ENCODE measurements around the gene GSG1L.

DNA sequence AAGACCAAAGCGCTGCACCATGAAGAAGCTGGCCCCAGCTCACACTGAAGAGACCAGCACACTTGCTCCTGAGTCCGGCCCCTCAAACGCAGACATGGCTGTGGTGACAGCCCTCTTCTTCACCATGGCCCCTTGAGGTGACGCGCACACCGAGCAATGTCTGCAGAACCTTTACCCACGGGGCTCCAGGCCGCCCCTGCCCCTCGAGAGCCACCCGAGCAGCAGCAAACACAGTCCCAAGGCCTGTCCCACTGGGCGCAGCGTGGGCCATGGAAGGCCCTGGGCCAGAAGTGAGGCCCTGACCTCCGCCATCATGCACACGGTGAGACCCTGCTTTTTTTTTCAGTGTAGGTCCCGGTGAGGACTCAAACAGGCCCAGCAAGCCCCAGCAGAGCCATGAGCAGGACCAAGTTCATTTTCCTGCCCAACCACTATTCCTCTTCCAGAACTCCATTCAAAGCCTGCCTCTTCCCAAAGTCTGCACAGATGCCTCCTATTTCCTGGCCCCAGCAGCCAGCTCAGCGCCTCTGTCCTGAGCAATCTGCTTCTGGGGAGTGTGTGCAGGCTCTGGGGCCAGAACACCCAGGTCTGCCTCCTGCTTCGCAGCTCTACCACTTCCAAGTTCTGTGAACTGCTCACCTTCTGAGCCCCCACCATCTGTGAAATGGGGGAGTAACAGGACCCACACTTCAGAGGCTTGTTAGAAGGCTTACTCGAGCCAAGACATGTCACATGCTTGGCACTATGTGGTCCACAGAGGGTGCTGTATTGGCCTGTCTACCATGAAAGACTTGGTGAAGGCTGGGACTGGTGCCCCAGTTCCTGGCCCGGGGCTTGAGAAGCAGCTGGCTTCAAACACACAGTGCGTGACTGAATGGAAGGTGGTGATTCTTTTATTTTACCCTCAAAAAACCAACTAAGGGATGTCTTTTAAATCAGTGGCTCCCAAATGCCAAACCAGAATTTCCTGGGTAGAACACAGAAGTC, 35.7 kb upstream of the GSG1L start:
- no peak for TF ChIP-seq TCF7L2 (IDR thresholded peaks at IDR 0.05; ENCODE audit: low read depth, low read length)
- TF ChIP-seq, protein P1, sequence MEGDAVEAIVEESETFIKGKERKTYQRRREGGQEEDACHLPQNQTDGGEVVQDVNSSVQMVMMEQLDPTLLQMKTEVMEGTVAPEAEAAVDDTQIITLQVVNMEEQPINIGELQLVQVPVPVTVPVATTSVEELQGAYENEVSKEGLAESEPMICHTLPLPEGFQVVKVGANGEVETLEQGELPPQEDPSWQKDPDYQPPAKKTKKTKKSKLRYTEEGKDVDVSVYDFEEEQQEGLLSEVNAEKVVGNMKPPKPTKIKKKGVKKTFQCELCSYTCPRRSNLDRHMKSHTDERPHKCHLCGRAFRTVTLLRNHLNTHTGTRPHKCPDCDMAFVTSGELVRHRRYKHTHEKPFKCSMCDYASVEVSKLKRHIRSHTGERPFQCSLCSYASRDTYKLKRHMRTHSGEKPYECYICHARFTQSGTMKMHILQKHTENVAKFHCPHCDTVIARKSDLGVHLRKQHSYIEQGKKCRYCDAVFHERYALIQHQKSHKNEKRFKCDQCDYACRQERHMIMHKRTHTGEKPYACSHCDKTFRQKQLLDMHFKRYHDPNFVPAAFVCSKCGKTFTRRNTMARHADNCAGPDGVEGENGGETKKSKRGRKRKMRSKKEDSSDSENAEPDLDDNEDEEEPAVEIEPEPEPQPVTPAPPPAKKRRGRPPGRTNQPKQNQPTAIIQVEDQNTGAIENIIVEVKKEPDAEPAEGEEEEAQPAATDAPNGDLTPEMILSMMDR (IDR thresholded peaks at IDR 0.05 in 2 of 3, conservative IDR thresholded peaks at IDR 0.05 in 1 of 3; ENCODE audit: insufficient read depth in 2 of 3, low read depth in 1 of 3, low read length in 3 of 3), result no peak
- TF ChIP-seq HDAC1 (IDR thresholded peaks at IDR 0.05), result no peak
- TF ChIP-seq NR3C1 (CRISPR knock-in tag; IDR thresholded peaks at IDR 0.05), result no peak
- TF ChIP-seq ZNF121 (CRISPR knock-in tag; conservative IDR thresholded peaks at IDR 0.05), result no peak
- TF ChIP-seq KLF10 (CRISPR knock-in tag; IDR thresholded peaks at IDR 0.05), result no peak
- TF ChIP-seq, protein P2, sequence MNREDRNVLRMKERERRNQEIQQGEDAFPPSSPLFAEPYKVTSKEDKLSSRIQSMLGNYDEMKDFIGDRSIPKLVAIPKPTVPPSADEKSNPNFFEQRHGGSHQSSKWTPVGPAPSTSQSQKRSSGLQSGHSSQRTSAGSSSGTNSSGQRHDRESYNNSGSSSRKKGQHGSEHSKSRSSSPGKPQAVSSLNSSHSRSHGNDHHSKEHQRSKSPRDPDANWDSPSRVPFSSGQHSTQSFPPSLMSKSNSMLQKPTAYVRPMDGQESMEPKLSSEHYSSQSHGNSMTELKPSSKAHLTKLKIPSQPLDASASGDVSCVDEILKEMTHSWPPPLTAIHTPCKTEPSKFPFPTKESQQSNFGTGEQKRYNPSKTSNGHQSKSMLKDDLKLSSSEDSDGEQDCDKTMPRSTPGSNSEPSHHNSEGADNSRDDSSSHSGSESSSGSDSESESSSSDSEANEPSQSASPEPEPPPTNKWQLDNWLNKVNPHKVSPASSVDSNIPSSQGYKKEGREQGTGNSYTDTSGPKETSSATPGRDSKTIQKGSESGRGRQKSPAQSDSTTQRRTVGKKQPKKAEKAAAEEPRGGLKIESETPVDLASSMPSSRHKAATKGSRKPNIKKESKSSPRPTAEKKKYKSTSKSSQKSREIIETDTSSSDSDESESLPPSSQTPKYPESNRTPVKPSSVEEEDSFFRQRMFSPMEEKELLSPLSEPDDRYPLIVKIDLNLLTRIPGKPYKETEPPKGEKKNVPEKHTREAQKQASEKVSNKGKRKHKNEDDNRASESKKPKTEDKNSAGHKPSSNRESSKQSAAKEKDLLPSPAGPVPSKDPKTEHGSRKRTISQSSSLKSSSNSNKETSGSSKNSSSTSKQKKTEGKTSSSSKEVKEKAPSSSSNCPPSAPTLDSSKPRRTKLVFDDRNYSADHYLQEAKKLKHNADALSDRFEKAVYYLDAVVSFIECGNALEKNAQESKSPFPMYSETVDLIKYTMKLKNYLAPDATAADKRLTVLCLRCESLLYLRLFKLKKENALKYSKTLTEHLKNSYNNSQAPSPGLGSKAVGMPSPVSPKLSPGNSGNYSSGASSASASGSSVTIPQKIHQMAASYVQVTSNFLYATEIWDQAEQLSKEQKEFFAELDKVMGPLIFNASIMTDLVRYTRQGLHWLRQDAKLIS (CRISPR knock-in tag; IDR thresholded peaks at IDR 0.05), result no peak
- no peak for TF ChIP-seq CBX1 (IDR thresholded peaks at IDR 0.05; ENCODE audit: low read depth)
- no peak for TF ChIP-seq TARDBP (IDR thresholded peaks at IDR 0.05)
- TF ChIP-seq ETV6 (IDR thresholded peaks at IDR 0.05; ENCODE audit: borderline replicate concordance in 1 of 2, low read depth in 2 of 2, low read length in 1 of 2), result no peak
- TF ChIP-seq ETV6 (CRISPR knock-in tag; IDR thresholded peaks at IDR 0.05; ENCODE audit: borderline replicate concordance), result no peak
- TF ChIP-seq GABPA (tag; conservative IDR thresholded peaks at IDR 0.05; ENCODE audit: low read depth), result no peak
- TF ChIP-seq ZNF695 (CRISPR knock-in tag; IDR thresholded peaks at IDR 0.05), result no peak
- TF ChIP-seq NFYB (IDR thresholded peaks at IDR 0.05; ENCODE audit: extremely low read depth, insufficient read length), result no peak
- TF ChIP-seq, protein P3, sequence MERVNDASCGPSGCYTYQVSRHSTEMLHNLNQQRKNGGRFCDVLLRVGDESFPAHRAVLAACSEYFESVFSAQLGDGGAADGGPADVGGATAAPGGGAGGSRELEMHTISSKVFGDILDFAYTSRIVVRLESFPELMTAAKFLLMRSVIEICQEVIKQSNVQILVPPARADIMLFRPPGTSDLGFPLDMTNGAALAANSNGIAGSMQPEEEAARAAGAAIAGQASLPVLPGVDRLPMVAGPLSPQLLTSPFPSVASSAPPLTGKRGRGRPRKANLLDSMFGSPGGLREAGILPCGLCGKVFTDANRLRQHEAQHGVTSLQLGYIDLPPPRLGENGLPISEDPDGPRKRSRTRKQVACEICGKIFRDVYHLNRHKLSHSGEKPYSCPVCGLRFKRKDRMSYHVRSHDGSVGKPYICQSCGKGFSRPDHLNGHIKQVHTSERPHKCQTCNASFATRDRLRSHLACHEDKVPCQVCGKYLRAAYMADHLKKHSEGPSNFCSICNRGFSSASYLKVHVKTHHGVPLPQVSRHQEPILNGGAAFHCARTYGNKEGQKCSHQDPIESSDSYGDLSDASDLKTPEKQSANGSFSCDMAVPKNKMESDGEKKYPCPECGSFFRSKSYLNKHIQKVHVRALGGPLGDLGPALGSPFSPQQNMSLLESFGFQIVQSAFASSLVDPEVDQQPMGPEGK (CRISPR knock-in tag; IDR thresholded peaks at IDR 0.05; ENCODE audit: borderline replicate concordance), result no peak

Measured in K562 (cell line).